DND-41 (cell line): ENCODE results near the gene CD300LD.
A peak's percentile ranks its signal among the peaks of the same experiment; 100 is the strongest.

Experiments used
- ATAC-seq: fragments of 200-7000 bp; cut with Tn5 transposase; 3 replicates; pipeline ENCODE4 v1.9.1; 2021; ENCODE audit warnings: low read depth; ENCODE audit not compliant: insufficient read depth
- DNase-seq: peaks from one replicate; pipeline ENCODE4 v3.0.0-alpha.2; 2020
- H2AFZ ChIP-seq: 2 replicates; pipeline ENCODE4 v1.6.0; 2012; ENCODE audit warnings: low read depth, low read length
- H3K27ac ChIP-seq: 2 replicates; pipeline ENCODE4 v1.5.1; 2012; ENCODE audit warnings: low read length, inconsistent platforms
- H3K27me3 ChIP-seq: fragments of 200-600 bp; sonication (generic); 2 replicates; pipeline ENCODE4 v1.6.0; 2012; ENCODE audit warnings: low read length, mild to moderate bottlenecking, inconsistent platforms; ENCODE audit not compliant: insufficient read depth, poor library complexity
- H3K36me3 ChIP-seq: 2 replicates; pipeline ENCODE4 v1.5.1; 2012; ENCODE audit warnings: low read length, inconsistent platforms; ENCODE audit not compliant: insufficient read depth
- H3K4me1 ChIP-seq: 2 replicates; pipeline ENCODE4 v1.5.1; 2012; ENCODE audit warnings: mild to moderate bottlenecking, low read length; ENCODE audit not compliant: insufficient read depth
- H3K4me2 ChIP-seq: 2 replicates; pipeline ENCODE4 v1.6.0; 2012; ENCODE audit warnings: mild to moderate bottlenecking, moderate library complexity, low read length, inconsistent platforms; ENCODE audit not compliant: insufficient read depth
- H3K4me3 ChIP-seq, 2 experiments: fragments of 200-600 bp in 1 of 2; shearing (Covaris generic) in 1 of 2; 2 replicates each; pipeline ENCODE4 v1.5.1; 2012 to 2016; ENCODE audit warnings: inconsistent platforms in 2 of 2, low read length in 2 of 2, mild to moderate bottlenecking in 2 of 2, low read depth in 1 of 2, moderate library complexity in 1 of 2
- H3K79me2 ChIP-seq: 2 replicates; pipeline ENCODE4 v1.6.0; 2012; ENCODE audit warnings: low read length, inconsistent platforms; ENCODE audit not compliant: insufficient read depth
- H3K9ac ChIP-seq: 2 replicates; pipeline ENCODE4 v1.6.0; 2012; ENCODE audit warnings: low read depth, mild to moderate bottlenecking, inconsistent platforms, low read length, moderate library complexity
- H3K9me3 ChIP-seq: 2 replicates; pipeline ENCODE4 v1.5.1; 2012; ENCODE audit warnings: low read length, moderate library complexity, mild to moderate bottlenecking, inconsistent platforms; ENCODE audit not compliant: insufficient read depth, severe bottlenecking
- H4K20me1 ChIP-seq: 2 replicates; pipeline ENCODE4 v1.6.0; 2012; ENCODE audit warnings: low read length; ENCODE audit not compliant: insufficient read depth
- EZH2 ChIP-seq: IDR thresholded peaks from 3 replicates; pipeline ENCODE4 v1.6.1; 2012; ENCODE audit warnings: borderline replicate concordance, low read depth, mild to moderate bottlenecking, moderate library complexity, low read length, inconsistent platforms; ENCODE audit not compliant: severe bottlenecking
- TF ChIP-seq, protein P1 (sequence below): IDR thresholded peaks from 2 replicates; pipeline ENCODE4 v1.5.1; 2012; ENCODE audit warnings: borderline replicate concordance, low read length, moderate library complexity, mild to moderate bottlenecking; ENCODE audit not compliant: poor library complexity, severe bottlenecking; ENCODE audit errors: extremely low read depth

CD300LD gene

DNA sequence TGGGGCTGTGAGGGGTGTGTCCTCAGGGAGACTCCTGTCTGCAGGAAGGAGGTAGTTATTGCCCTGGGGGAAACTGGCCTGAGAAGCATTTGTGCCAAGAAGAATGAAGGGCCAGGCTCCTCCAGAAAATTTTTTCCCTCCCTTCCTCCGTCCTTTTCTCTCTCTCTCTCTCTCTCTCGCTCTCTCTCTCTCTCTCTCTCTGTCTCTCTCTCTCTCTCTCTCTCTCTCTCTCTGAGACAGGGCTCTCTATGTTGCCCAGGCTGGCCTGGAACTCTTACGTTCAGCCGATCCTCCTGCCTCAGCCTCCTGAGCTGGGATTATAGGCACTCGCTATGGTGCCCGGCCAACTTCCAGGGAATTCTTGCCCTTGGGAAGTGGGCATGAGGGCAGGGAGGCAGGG lies 20.0 kb upstream of the CD300LD start:
- no peak overlapping the region for H3K27ac ChIP-seq
- no peaks in the 10 kb centered on the region for H3K36me3 ChIP-seq
- TF ChIP-seq, protein P1, sequence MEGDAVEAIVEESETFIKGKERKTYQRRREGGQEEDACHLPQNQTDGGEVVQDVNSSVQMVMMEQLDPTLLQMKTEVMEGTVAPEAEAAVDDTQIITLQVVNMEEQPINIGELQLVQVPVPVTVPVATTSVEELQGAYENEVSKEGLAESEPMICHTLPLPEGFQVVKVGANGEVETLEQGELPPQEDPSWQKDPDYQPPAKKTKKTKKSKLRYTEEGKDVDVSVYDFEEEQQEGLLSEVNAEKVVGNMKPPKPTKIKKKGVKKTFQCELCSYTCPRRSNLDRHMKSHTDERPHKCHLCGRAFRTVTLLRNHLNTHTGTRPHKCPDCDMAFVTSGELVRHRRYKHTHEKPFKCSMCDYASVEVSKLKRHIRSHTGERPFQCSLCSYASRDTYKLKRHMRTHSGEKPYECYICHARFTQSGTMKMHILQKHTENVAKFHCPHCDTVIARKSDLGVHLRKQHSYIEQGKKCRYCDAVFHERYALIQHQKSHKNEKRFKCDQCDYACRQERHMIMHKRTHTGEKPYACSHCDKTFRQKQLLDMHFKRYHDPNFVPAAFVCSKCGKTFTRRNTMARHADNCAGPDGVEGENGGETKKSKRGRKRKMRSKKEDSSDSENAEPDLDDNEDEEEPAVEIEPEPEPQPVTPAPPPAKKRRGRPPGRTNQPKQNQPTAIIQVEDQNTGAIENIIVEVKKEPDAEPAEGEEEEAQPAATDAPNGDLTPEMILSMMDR: no peak
- no peak for TF ChIP-seq EZH2
- no peaks in the 10 kb centered on the region for H3K4me1 ChIP-seq
- H4K20me1 ChIP-seq: 0 out of 2 replicates have a peak, but pooled peaks cover 4% of the 10 kb centered on the region
- no peak overlapping the region for H3K4me3 ChIP-seq
- ATAC-seq: no peak
- no peak overlapping the region for H3K9ac ChIP-seq
- no peak for DNase-seq
- H3K79me2 ChIP-seq: no peaks in the 10 kb centered on the region
- H3K27me3 ChIP-seq: peaks cover 6% of the 10 kb centered on the region
- H3K9me3 ChIP-seq: no peaks in the 10 kb centered on the region
- no peak overlapping the region for H2AFZ ChIP-seq
- H3K4me2 ChIP-seq: no peak overlapping the region

DNA sequence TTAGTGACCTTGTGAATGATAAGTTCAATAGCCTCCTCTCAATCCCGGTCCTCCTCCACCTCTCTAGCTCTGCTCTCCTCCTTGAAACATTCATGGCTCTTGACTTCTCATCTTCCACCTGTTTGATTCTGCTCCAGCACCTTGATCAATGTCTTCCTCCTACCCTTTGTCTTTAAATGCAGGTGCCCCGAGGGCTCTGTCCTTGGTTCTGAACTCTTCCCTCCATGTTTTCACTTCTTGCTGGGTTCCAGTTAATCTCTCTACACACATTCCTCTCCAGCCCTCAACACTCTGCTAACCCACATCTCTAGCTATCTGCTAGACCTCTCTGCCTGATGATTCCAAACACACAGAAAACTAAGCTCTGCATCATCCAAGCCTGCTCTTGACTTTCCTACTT lies 18.0 kb upstream of the CD300LD start:
- ATAC-seq (no peak), DNase-seq (peak; percentile 39)
- H3K4me2 ChIP-seq: no peak overlapping the region
- H3K27ac ChIP-seq: no peak overlapping the region
- no peaks in the 10 kb centered on the region for H3K9me3 ChIP-seq
- H3K27me3 ChIP-seq: peaks cover 8% of the 10 kb centered on the region
- H4K20me1 ChIP-seq: 0 out of 2 replicates have a peak, but pooled peaks cover 4% of the 10 kb centered on the region
- H2AFZ ChIP-seq: no peak overlapping the region
- TF ChIP-seq, protein P1: no peak
- no peak for TF ChIP-seq EZH2
- no peak overlapping the region for H3K4me3 ChIP-seq
- no peak overlapping the region for H3K9ac ChIP-seq
- no peaks in the 10 kb centered on the region for H3K79me2 ChIP-seq
- H3K36me3 ChIP-seq: no peaks in the 10 kb centered on the region
- no peaks in the 10 kb centered on the region for H3K4me1 ChIP-seq

DNA sequence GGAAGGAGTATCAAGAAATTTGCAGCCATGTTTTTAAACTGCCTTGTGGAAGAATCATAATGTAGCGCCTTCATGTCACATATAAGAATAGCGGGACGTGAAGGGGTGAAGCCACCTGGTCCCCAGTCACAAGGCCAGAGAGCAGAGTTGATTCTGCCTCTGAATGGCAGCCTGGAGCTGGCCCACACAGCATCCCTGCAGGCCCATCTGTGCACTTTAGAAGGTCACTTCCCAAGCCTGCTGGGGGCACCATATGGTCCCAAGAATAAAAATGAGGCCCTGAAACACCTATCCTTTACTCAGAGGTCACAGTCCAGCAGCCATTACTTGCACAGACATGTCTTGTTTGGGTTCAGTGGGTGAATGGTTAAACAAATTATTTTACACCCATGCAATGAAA lies 16.4 kb upstream of the CD300LD start:
- Histone ChIP-seq H4K20me1 (0 out of 2 replicates have a peak, but pooled peaks cover 4% of the 10 kb centered on the region), H3K36me3 (no peaks in the 10 kb centered on the region), H3K27me3 (peaks cover 14% of the 10 kb centered on the region), H3K9ac (no peak overlapping the region), H3K4me2 (no peak overlapping the region), H3K4me1 (no peaks in the 10 kb centered on the region), H3K27ac (no peak overlapping the region), H3K79me2 (no peaks in the 10 kb centered on the region), H3K9me3 (no peaks in the 10 kb centered on the region), H2AFZ (no peak overlapping the region), H3K4me3 (no peak overlapping the region)
- ATAC-seq: no peak
- no peak for DNase-seq
- TF ChIP-seq, protein P1: no peak
- no peak for TF ChIP-seq EZH2

DNA sequence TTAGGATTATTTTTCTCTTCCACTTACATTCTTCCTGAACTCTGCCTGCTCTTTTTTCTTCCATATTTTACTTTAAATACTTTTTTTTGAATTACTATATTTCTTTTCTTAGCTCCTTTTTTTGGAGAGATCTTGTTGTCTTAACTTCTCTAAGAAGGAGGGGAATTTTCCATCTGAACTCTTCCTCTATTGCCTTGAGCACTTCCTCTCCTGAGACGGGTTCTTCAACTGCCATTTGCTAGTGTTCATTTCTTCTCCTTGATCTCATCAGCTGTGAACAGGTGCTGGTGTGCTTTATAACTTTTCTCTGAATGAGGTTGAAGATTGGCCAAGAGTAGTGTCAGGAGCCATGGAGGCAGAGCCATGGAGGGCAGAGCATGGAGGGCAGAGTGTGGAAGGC lies 15.1 kb upstream of the CD300LD start:
- no peak overlapping the region for H3K27ac ChIP-seq
- H4K20me1 ChIP-seq: peaks cover 4% of the 10 kb centered on the region; the same call in 1 of the 2 replicates
- TF ChIP-seq, protein P1: no peak
- no peak for TF ChIP-seq EZH2
- H3K36me3 ChIP-seq: no peaks in the 10 kb centered on the region
- no peak overlapping the region for H2AFZ ChIP-seq
- no peak for DNase-seq
- ATAC-seq: no peak
- H3K4me2 ChIP-seq: no peak overlapping the region
- H3K27me3 ChIP-seq: peaks cover 25% of the 10 kb centered on the region
- H3K9ac ChIP-seq: no peak overlapping the region
- no peak overlapping the region for H3K4me3 ChIP-seq
- no peaks in the 10 kb centered on the region for H3K4me1 ChIP-seq
- no peaks in the 10 kb centered on the region for H3K79me2 ChIP-seq
- no peaks in the 10 kb centered on the region for H3K9me3 ChIP-seq
